MCF 10A (cell line): ENCODE measurements around the gene CLEC5A. TPM values are rescaled to one million over a fixed set of nuclear protein-coding genes. Genes with fewer than 3 reads are reported as not detected.

Experiments
- BruUV-seq: library from RNA; stranded (reverse); fragments of 400-500 nt; replicated peaks from 2 replicates; lab custom pipeline; 2021; lab: Mats Ljungman, UMichigan
- CTCF ChIA-PET: fragments of 300-600 bp; sonication (Branson Sonifier 250); formaldehyde crosslinking; extraction: SDS; loops from one replicate; lab custom pipeline; 2021; ENCODE audit warnings: antibody characterized with exemption, inconsistent platforms; lab: Yijun Ruan, JAX
- POLR2A ChIA-PET: fragments of 300-600, 350-650 bp; sonication (Branson Sonifier 250); formaldehyde crosslinking; extraction: SDS; loops from one replicate; lab custom pipeline; 2020; ENCODE audit warnings: antibody characterized with exemption, inconsistent platforms; lab: Yijun Ruan, JAX
- DNase-seq: peaks from one replicate; pipeline ENCODE4 v3.0.0-alpha.2; 2018; ENCODE audit not compliant: unreplicated experiment
- H3K27ac Mint-ChIP-seq: one replicate; pipeline ENCODE4 v1.8.0; 2022; ENCODE audit warnings: mild to moderate bottlenecking, low read depth, mixed read lengths; ENCODE audit not compliant: unreplicated experiment
- H3K27me3 Mint-ChIP-seq: one replicate; pipeline ENCODE4 v1.8.0; 2022; ENCODE audit warnings: mixed read lengths; ENCODE audit not compliant: insufficient read depth, unreplicated experiment
- H3K36me3 Mint-ChIP-seq: one replicate; pipeline ENCODE4 v1.8.0; 2022; ENCODE audit warnings: mild to moderate bottlenecking, moderate library complexity, mixed read lengths; ENCODE audit not compliant: insufficient read depth, unreplicated experiment
- H3K4me1 Mint-ChIP-seq: one replicate; pipeline ENCODE4 v1.8.0; 2022; ENCODE audit warnings: mixed read lengths; ENCODE audit not compliant: insufficient read depth, unreplicated experiment
- H3K4me3 Mint-ChIP-seq: one replicate; pipeline ENCODE4 v1.8.0; 2022; ENCODE audit warnings: mild to moderate bottlenecking, moderate library complexity, mixed read lengths; ENCODE audit not compliant: unreplicated experiment
- H3K9me3 Mint-ChIP-seq: one replicate; pipeline ENCODE4 v1.8.0; 2022; ENCODE audit warnings: mixed read lengths; ENCODE audit not compliant: unreplicated experiment
- intact Hi-C: fragments of 100-400 bp; cut with micrococcal nuclease; formaldehyde crosslinking; loops from 2 replicates; pipeline ENCODE4 v1.14.1; 2022
- total RNA-seq: library from RNA; stranded (reverse); gene quantifications from 2 replicates; pipeline ENCODE4 v1.2.3, GENCODE V29; 2022
- TF ChIP-seq, protein P1 (sequence below): fragments of 200-600 bp; IDR thresholded peaks from one replicate; pipeline ENCODE4 v1.8.0; 2022; ENCODE audit warnings: antibody characterized with exemption, mild to moderate bottlenecking; ENCODE audit not compliant: unreplicated experiment

CLEC5A gene
- total RNA-seq, 1 experiment from 2014 or later = not detected

GRCh38 chr7:141949911-141950310 is 3.1 kb upstream of the CLEC5A start:
- intact Hi-C loops = no loop called here
- TF ChIP-seq, protein P1, sequence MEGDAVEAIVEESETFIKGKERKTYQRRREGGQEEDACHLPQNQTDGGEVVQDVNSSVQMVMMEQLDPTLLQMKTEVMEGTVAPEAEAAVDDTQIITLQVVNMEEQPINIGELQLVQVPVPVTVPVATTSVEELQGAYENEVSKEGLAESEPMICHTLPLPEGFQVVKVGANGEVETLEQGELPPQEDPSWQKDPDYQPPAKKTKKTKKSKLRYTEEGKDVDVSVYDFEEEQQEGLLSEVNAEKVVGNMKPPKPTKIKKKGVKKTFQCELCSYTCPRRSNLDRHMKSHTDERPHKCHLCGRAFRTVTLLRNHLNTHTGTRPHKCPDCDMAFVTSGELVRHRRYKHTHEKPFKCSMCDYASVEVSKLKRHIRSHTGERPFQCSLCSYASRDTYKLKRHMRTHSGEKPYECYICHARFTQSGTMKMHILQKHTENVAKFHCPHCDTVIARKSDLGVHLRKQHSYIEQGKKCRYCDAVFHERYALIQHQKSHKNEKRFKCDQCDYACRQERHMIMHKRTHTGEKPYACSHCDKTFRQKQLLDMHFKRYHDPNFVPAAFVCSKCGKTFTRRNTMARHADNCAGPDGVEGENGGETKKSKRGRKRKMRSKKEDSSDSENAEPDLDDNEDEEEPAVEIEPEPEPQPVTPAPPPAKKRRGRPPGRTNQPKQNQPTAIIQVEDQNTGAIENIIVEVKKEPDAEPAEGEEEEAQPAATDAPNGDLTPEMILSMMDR = no peak
- DNase-seq = no peak
- Mint-ChIP-seq H3K36me3 (no peaks in the 10 kb centered on the region), H3K4me3 (no peak overlapping the region), H3K9me3 (peaks cover 7% of the 10 kb centered on the region), H3K4me1 (no peaks in the 10 kb centered on the region), H3K27me3 (no peaks in the 10 kb centered on the region), H3K27ac (no peak overlapping the region)
- no TSS peak for BruUV-seq
- ChIA-PET POLR2A (no interaction called here), CTCF (interaction anchor here (0.6 to 1.6 kb wide), 3 partner anchors 26 to 1202 kb away, joined by 3 to 6 read pairs (median 3); no protein-coding TSS in a partner anchor)

DNA sequence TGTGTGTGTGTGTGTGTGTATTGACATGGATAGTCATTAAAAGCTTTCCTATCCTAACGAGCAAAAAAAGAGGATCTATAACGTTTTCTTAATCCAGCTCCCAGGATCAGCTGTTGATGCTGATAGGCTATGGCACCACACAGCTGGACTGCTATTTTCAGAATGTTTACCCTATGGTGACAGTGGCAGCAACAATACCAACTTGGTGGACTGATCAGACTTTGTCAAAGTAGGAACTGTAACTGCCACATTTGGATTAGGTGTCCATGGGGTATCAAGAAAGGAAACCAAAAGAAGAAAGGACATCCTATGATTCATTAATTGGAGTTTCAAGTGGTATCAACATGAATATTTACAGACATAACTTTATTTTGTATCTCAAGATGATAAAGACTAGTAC is 2.7 kb upstream of the CLEC5A start:
- no peaks in the 10 kb centered on the region for H3K36me3 Mint-ChIP-seq
- H3K9me3 Mint-ChIP-seq = peaks cover 7% of the 10 kb centered on the region
- DNase-seq = no peak
- TF ChIP-seq, protein P1 = no peak
- H3K27ac Mint-ChIP-seq = no peak overlapping the region
- POLR2A ChIA-PET = no interaction called here
- no peak overlapping the region for H3K4me3 Mint-ChIP-seq
- BruUV-seq = no TSS peak
- CTCF ChIA-PET = interaction anchor here (0.6 kb wide), 1 partner anchor 1202 kb away, joined by 3 read pairs; no protein-coding TSS in a partner anchor
- no peaks in the 10 kb centered on the region for H3K27me3 Mint-ChIP-seq
- H3K4me1 Mint-ChIP-seq = no peaks in the 10 kb centered on the region
- intact Hi-C loops = no loop called here

GRCh38 chr7:141949021-141949420 is 2.2 kb upstream of the CLEC5A start:
- H3K9me3 Mint-ChIP-seq = peaks cover 7% of the 10 kb centered on the region
- TF ChIP-seq, protein P1 = no peak
- H3K36me3 Mint-ChIP-seq = no peaks in the 10 kb centered on the region
- no peak overlapping the region for H3K27ac Mint-ChIP-seq
- H3K4me3 Mint-ChIP-seq = no peak overlapping the region
- no peaks in the 10 kb centered on the region for H3K27me3 Mint-ChIP-seq
- DNase-seq = no peak
- intact Hi-C loops = no loop called here
- ChIA-PET POLR2A (no interaction called here), CTCF (no interaction called here)
- H3K4me1 Mint-ChIP-seq = no peaks in the 10 kb centered on the region
- BruUV-seq = no TSS peak

DNA sequence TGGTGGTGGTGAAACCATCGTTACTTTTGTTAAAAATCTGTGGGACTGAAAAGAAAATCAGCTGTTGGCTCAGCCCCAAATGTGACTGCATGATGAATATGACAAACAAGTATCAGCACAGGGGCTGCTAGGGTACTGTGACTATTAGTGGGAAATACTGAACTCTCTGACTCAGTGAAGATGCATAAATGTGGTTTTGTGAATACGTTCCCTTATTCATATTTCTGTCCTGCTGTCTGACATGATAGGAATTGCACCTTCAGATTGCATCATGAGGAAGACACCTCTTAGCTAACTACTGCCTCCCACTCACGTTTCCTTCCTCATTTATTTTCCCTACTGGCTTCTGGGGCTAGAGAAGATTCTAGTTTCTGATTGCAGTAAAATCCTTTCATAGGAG is 1.4 kb downstream of the CLEC5A start:
- no peaks in the 10 kb centered on the region for H3K36me3 Mint-ChIP-seq
- H3K4me3 Mint-ChIP-seq = no peak overlapping the region
- intact Hi-C loops = no loop called here
- BruUV-seq = no TSS peak
- H3K9me3 Mint-ChIP-seq = peaks cover 16% of the 10 kb centered on the region
- POLR2A ChIA-PET = no interaction called here
- CTCF ChIA-PET = interaction anchor here (0.9 to 2.3 kb wide), 2 partner anchors 29 to 31 kb away, joined by 3 to 13 read pairs; no protein-coding TSS in a partner anchor
- H3K27me3 Mint-ChIP-seq = no peaks in the 10 kb centered on the region
- H3K27ac Mint-ChIP-seq = no peak overlapping the region
- DNase-seq = peak; percentile 50
- H3K4me1 Mint-ChIP-seq = no peaks in the 10 kb centered on the region
- TF ChIP-seq, protein P1 = no peak
